HG03575 (cell line): ENCODE measurements around the gene STX10.
"Not testable (repeated sequence)": the region's sequence is repeated elsewhere in the genome, so short reads cannot be mapped to it uniquely, and the experiment has no call there.

ENCODE experiments used
- ATAC-seq: cut with Tn5 transposase; IDR thresholded peaks from one replicate; pipeline ENCODE4 v1.9.1; 2021; ENCODE audit not compliant: unreplicated experiment, insufficient number of reproducible peaks, low FRiP score; ENCODE audit errors: extremely low read depth

Gene STX10, protein sequence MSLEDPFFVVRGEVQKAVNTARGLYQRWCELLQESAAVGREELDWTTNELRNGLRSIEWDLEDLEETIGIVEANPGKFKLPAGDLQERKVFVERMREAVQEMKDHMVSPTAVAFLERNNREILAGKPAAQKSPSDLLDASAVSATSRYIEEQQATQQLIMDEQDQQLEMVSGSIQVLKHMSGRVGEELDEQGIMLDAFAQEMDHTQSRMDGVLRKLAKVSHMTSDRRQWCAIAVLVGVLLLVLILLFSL

DNA sequence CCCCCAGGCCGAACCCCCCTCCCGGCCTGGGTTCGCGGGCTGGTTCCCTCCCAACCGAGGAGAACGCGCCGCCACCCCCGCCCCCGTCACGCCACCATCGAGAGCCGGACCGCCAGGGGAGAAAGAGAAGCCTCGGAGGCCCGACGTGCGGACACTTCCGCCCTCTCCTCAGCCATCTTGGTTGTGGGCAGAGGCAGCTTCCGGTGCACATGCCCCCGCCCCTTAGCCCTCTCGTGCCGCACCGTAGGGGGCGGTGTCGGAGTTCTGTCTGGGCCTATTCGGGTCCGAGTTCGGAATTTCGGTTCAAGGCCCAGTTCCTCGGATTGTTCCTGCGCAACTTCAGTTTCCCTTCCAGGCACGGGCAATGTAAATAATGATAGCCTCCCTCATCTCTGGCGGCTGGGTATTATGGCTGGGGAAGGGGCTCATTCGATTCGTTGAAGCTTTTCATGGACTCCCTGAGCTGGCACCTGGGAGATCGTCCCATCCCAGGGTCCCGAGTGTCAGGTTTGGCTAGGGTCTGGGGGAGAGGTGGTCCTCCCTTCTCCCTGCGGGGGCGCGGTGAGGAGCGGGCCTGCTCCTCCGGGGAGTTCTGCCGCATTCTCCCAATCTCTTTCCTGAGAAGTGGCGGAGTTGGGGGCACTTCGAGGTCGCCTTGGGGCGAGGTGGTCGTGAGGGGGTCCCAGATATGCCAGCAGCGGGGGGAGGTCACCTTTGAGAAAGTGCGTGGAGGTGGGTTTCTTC lies at the start of gene STX10, which contains the start of gene IER2:
TSS of gene STX10 (minus strand) at position 189 of the 744 bp plus-strand sequence. CDS start 202 bp downstream, outside the sequence.
TSS of gene IER2 (plus strand) at position 225 of the 744 bp plus-strand sequence. CDS start 2,776 bp downstream, outside the sequence.
- no peak for ATAC-seq

DNA sequence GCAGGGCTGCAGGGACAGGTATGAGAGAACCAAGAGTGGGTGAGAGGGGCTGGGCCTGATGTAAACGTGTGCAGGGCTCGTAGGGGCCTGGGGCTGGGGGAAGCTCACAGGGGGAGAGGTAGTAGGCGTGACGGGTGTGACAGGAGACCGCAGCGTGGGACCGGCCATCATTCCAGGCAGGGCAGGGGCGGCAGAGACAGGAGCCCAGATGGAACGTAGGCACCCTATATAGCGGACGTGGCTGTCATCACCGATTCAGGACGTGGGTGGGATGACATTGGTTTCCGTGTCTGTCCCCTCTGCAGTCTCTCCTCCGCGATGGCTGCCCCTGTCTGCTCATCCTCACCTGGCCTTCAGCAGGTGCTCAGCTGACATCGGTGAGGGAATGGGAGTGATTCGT lies 48.5 kb upstream of the STX10 start:
- ATAC-seq = no peak

DNA sequence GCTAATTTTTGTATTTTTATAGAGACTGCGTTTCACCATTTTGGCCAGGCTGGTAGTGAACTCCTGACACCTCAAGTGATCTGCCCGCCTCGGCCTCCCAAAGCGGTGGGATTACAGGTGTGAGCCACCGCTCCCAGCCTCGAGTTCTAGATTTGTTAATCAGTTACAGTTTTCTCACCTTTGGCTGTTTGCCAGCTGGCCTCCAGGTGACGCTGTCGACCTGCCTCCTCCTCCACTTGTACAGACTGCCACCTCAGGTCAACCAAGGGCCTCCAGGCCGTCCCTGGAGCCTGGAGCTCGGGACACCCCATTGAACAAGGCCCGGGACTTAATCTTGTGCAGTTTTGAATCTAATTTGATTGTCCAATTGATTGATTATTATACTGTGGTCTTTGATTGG lies 45.5 kb upstream of the STX10 start:
- no peak for ATAC-seq

DNA sequence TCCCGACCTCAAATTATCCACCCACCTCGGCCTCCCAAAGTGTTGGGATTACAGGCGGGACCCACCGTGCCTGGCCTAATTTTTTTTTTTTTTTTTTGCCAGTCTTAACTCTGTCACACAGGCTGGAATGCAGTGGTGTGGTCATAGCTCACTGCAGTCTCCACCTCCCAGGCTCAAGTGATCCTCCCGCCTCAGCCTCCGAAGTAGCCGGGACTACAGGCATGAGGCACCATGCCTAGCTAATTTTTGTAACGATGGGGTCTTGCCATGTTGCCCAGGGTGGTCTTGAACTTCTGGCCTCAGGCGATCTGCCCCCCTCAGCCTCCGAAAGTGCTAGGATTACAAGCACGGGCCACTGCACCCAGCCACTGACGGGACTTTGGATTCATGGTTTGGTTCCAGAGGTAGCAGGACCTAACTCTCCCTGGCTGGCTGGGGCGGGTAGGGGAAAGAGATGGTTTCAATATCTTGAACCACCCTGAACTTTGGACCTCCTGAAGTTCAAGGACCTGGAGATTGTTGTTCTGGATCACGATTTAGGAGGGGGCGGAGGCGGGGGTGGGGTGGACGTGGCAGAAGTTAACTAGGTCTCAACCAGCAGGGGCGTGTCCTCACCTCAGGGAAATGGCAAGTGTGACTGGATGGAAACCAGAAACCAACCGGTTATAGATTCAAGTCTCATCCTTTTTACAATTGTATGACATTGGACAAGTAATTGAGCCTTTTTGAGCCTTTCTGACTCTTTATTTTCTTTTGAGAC lies 40.8 kb upstream of the STX10 start:
- ATAC-seq = no peak

DNA sequence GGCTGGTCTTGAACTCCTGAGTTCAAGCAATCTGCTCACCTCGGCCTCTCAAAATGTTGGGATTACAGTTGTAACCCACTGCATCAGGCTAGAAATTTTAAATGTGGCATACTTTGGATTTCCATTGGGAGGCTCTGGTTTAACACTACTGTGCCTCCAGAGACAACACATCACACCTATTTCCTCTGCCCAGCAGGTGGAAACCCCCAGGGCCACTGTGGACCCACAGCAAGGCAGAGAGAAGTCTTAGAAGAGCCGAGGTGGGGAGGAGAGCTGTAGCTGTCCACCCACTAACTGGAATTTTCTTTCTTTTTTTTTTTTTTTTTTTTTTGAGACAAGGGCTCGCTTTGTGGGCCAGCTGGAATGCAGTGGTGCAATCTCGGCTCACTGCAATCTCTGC lies 39.4 kb upstream of the STX10 start:
- ATAC-seq = no peak

DNA sequence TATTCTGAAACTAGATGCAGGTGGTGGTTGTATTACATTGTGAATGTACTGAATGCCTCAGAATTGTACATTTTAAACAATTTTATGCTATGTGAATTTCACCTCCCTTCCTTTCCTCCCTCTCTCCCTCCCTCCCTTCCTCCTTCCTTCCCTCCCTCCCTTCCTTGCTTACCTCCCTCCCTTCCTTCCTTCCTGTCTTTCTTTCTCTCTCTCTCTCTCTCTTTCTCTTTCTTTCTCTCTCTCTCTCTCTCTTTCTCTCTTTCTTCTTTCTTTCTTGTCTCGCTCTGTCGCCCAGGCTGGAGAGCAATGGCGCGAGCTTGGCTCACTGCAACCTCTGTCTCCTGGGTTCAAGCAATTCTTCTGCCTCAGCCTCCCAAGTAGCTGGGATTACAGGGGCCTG lies 37.2 kb upstream of the STX10 start:
- ATAC-seq = no peak

DNA sequence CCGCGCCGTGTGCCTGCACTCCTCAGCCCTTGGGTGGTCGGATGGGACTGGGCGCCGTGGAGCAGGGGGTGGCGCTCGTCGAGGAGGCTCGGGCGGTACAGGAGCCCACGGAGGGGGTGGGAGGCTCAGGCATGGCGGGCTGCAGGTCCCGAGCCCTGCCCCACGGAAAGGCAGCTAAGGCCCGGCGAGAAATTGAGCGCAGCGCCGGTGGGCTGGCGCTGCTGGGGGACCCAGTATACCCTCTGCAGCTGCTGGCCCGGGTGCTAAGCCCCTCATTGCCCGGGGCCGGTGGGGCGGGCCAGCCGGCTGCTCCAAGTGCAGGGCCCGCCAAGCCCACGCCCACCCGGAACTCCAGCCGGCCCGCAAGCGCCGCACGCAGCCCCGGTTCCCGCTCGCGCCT lies 36.5 kb upstream of the STX10 start:
- ATAC-seq = not testable (repeated sequence)

DNA sequence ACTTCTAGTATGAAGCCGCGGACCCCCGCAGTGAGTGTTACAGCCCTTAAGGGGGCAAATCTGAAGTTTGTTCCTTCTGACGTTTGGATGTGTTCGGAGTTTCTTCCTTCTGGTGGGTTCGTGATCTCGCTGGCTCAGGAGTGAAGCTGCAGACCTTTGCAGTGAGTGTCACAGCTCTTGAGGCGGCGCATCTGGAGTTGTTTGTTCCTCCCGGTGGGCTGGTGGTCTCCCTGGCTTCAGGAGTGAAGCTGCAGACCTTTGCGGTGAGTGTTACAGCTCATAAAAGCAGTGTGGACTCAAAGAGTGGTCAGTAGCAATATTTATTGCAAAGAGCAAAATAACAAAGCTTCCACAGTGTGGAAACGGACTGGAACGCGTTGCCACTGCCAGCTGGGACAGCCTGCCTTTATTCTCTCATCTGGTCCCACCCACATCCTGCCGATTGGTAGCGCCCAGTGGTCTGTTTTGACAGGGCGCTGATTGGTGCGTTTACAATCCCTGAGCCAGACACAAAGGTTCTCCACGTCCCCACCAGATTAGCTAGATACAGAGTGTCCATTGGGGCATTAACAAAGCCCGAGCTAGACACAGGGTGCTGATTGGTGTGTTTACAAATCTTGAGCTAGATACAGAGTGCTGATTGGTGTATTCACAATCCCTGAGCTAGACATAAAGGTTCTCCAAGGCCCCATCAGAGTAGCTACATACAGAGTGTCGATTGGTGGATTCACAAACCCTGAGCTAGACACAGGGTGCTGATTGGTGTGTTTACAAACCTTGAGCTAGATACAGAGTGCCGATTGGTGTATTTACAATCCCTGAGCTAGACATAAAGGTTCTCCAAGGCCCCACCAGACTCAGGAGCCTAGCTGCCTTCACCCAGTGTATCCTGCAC lies 35.8 kb upstream of the STX10 start:
- not testable (repeated sequence) for ATAC-seq

DNA sequence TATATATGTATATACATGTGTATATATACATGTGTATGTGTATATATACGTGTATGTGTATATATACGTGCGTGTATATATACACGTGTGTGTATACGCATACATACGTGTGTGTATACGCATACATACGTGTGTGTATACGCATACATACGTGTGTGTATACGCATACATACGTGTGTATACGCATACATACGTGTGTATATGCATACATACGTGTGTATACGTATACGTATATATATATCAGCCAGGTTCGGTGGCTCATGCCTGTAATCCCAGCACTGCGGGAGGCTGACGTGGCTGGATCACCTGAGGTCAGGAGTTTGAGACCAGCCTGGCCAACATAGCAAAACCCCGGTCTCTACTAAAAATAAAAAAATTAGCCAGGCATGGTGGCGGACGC lies 34.8 kb upstream of the STX10 start:
- ATAC-seq = not testable (repeated sequence)

DNA sequence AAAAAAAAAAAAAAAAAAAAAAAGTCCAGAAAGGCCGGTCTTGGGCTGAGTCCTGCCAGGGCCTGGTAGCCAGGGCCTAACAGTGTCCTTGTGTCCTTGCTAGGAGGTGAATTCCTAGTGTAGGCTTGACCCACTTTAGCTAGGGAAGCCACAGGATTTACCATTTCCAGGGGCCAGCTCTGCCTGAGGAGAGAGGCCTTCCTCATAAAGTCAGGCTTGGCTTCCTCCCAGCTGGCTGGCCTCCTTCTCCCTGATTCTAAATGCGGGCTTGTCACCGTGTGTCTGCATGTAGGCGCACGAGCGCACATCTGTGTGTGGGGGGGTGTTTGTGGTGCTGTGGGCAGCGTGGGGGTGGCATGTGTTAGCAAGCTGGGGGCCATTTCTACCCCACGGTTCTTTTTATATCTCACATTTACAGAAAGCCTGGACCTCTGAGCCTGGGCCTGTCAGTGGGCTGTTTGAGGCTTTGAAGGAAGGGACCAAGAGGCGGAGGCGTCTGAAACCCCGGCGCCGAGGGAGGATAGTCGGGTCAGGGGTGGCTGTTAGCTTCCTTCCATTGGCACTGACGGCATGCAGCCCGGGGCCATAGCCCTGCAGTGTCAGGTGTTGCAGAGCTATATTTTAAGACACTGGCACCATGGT lies 31.7 kb upstream of the STX10 start:
- ATAC-seq = no peak

DNA sequence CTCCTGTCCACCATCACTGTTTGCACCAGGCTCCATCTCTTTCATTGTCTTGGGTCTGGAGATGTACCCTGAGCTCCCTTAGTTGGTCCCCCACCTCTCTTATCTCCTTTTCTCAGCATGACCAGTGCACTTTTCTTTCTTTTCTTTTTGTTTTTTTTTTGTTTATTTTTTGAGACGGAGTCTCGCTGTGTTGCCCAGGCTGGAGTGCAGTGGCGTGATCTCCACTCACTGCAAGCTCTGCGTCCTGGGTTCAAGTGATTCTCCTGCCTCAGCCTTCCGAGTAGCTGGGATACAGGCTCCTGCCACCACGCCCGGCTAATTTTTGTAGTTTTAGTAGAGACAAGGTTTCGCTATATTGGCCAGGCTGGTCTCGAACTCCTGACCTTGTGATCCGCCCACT lies 28.1 kb upstream of the STX10 start:
- not testable (repeated sequence) for ATAC-seq

DNA sequence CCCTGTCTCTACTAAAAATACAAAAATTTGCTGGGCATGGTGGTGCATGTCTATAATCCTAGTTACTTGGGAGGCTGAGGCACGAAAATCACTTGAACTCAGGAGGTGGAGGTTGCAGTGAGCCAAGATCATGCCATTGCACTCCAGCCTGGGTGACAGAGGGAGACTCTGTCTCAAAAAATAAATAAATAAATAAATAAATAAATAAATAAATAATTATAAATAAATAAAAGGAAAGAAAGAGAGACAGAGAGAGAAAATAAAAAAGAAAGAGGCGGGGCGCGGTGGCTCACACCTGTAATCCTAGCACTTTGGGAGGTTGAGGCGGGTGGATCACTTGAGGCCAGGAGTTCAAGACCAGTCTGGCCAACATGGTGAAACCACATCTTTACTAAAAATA lies 27.4 kb upstream of the STX10 start:
- ATAC-seq = not testable (repeated sequence)

DNA sequence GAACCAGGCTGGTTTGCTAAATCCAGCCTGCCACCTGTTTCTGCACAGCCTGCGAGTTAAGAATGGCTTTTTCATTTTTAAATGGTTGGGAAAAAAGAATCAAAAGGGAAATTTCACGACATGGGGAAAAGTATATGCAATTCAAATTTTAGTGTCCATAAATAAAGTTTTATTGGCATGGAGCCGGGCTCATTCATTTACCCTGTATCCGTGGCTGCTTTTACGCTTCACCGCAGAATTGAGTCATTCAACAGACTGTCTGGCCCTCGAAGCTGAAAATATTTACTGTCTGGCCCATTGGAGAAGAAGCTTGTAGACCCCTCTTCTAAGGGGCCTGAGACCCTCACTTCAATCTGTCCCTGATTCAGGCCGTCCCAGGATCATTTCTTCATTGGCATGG lies 26.2 kb upstream of the STX10 start:
- no peak for ATAC-seq

DNA sequence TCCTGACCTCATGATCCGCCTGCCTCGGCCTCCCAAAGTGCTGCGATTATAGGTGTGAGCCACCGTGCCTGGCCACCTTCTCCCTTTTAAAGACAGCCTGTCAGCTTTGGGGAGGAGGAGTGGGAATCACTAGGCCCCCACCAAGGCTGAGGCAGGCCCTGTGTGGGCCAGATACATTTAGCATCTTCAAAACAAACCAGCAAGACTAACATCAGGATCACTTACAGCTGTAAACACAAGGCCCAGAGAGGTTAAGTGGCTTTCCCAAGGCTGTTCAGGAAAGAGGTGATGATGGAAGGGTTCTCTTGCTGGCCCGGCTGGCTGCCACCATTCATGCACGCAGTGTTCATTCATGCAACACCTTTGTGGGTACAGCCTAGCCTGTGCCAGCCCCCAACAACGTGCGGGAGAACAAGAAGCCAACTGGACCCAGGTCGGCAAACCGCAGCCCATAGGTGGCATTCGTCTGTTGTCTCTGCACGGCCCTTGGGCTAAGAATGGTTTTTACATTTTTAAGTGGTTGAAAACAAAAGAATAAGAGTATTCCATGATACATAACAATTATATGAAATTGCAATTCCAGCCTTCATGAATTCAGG lies 23.1 kb upstream of the STX10 start:
- no peak for ATAC-seq

DNA sequence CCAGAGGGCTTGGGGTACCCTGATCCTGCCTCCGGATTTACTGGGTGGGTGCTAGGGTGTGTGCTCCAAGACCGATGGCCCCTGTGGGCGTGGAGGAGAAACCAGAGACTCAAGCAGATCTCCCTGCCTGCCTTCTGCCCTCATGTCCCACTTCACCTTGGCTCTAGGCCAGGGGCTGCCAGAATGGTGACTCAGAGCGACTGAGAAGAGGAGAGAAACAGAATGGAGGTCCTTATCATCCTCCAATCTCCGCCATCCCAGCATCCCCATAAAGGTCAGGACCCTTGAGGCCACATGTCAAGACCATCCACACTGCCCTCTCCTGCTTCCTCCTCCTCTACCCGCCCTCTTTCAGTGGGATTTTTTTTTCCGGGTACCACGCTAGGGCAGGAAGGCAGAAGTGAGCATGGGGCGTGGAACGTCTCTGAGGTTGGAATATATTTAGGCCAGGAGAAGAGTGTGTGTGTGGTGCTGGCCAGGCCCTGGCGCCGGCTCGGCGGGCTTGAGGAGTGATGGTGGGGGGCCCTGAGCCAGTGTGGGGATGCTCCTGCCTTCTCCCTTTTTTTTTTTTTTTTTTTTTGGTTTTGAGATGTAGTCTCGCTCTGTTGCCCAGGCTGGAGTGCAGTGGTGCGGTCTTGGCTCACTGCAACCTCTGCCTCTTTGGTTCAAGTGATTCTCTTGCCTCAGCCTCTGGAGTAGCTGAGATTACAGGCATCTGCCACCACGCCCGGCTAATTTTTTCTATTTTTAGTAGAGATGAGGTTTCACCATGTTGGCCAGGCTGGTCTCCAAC lies 22.4 kb upstream of the STX10 start:
- no peak for ATAC-seq

DNA sequence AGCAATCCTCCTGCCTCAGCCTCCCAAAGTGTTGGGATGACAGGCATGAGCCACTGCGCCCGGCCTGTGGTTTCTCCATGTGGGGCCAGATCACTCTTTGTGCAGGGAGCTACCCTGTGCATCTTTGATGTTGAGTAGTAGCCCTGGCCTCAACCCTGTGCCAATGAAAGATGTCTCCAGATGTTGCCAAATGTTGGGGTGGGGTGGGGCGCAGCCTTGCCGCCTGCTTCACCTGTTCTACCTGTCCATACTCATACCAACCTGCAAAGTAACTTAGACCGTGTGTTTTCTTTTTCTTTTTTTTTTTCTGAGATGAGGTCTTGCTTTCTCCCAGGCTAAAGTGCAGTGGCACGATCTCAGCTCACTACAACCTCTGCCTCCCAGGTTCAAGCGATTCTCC lies 21.0 kb upstream of the STX10 start:
- ATAC-seq = no peak

DNA sequence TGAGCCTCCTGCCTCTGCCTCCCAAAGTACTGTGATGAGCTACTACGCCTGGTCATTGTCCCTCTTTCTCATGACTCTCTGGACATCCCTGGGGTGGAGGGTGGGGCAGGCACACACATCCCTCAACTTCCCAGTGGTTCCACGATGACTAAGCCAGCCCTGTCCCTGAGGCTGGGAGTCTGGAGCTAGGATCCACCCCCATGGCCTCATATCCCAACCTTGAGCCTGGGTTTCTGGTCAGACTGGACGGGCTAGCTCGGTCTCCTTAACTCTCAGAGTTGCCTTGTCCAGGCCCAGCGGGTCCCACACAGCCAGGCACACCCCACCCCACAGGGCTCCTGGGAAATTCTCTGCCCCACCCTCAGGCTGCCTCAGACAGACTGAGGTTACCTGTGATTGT lies 19.6 kb upstream of the STX10 start:
- no peak for ATAC-seq
